Activated T-helper 1 cell treated with anti-CD3 and anti-CD28 coated beads, Interleukin-12 subunit alpha, Interleukin-12 subunit beta, Interleukin-2, Interleukin-4 antibody, amounts not matched to agents 30 ng/mL and 10 ng/mL and 1 ng/mL, durations not matched to agents 14 hours and 24 hours and 36 hours (primary cell): Measurements from ENCODE around the gene R3HCC1L. TPM values are rescaled to one million over a fixed set of nuclear protein-coding genes. Genes with fewer than 3 reads are reported as not detected.

Source experiments
- DNase-seq: peaks from one replicate; pipeline ENCODE4 v3.0.0; 2021; ENCODE audit warnings: low spot score
- H3K27ac Mint-ChIP-seq: one replicate; pipeline ENCODE4 v1.8.0; 2021; ENCODE audit warnings: mild to moderate bottlenecking, mixed read lengths
- H3K27me3 Mint-ChIP-seq: one replicate; pipeline ENCODE4 v1.8.0; 2022; ENCODE audit warnings: mild to moderate bottlenecking, moderate library complexity, mixed read lengths; ENCODE audit not compliant: insufficient read depth
- H3K36me3 Mint-ChIP-seq: one replicate; pipeline ENCODE4 v1.8.0; 2021; ENCODE audit warnings: low read depth, mixed read lengths
- H3K4me1 Mint-ChIP-seq: one replicate; pipeline ENCODE4 v1.8.0; 2021; ENCODE audit warnings: low read depth, mixed read lengths
- H3K4me3 Mint-ChIP-seq: one replicate; pipeline ENCODE4 v1.8.0; 2021; ENCODE audit warnings: mild to moderate bottlenecking, moderate library complexity, mixed read lengths
- H3K9me3 Mint-ChIP-seq: one replicate; pipeline ENCODE4 v1.8.0; 2021; ENCODE audit warnings: mixed read lengths
- intact Hi-C: fragments of 100-400 bp; cut with micrococcal nuclease; formaldehyde crosslinking; loops from one replicate; pipeline ENCODE4 v1.15.1; 2024
- total RNA-seq: library from RNA; stranded (reverse); gene quantifications from 2 replicates; pipeline ENCODE4 v1.2.3, GENCODE V29; 2022

Gene R3HCC1L
- total RNA-seq, 1 donor from 2014 or later: 20.0 TPM

GRCh38 chr10:98261436-98262277, 127.2 kb downstream of the R3HCC1L start:
- no peak overlapping the region for H3K4me3 Mint-ChIP-seq
- no peak for DNase-seq
- H3K27me3 Mint-ChIP-seq: peaks cover 4% of the 10 kb centered on the region
- intact Hi-C loops: no loop called here
- H3K9me3 Mint-ChIP-seq: no peaks in the 10 kb centered on the region
- H3K27ac Mint-ChIP-seq: no peak overlapping the region
- H3K4me1 Mint-ChIP-seq: no peaks in the 10 kb centered on the region
- H3K36me3 Mint-ChIP-seq: no peaks in the 10 kb centered on the region

GRCh38 chr10:98262571-98262970, 128.1 kb downstream of the R3HCC1L start:
- Mint-ChIP-seq H3K36me3 (no peaks in the 10 kb centered on the region), H3K4me3 (no peak overlapping the region), H3K9me3 (no peaks in the 10 kb centered on the region), H3K27me3 (peaks cover 10% of the 10 kb centered on the region), H3K27ac (no peak overlapping the region), H3K4me1 (no peaks in the 10 kb centered on the region)
- no peak for DNase-seq
- intact Hi-C loops: no loop called here

GRCh38 chr10:98263088-98263487, 128.6 kb downstream of the R3HCC1L start:
- no peaks in the 10 kb centered on the region for H3K4me1 Mint-ChIP-seq
- H3K27me3 Mint-ChIP-seq: peaks cover 13% of the 10 kb centered on the region
- no peaks in the 10 kb centered on the region for H3K9me3 Mint-ChIP-seq
- H3K4me3 Mint-ChIP-seq: no peak overlapping the region
- no peaks in the 10 kb centered on the region for H3K36me3 Mint-ChIP-seq
- no peak for DNase-seq
- intact Hi-C loops: no loop called here
- no peak overlapping the region for H3K27ac Mint-ChIP-seq

- Mint-ChIP-seq H3K27me3 (peaks cover 22% of the 10 kb centered on the region), H3K27ac (no peak overlapping the region), H3K9me3 (no peaks in the 10 kb centered on the region), H3K36me3 (no peaks in the 10 kb centered on the region), H3K4me1 (no peaks in the 10 kb centered on the region), H3K4me3 (no peak overlapping the region)
- no peak for DNase-seq
- intact Hi-C loops: no loop called here
These were observed 130.1 kb downstream of the R3HCC1L start for GRCh38 chr10:98264378-98265065.

GRCh38 chr10:98265403-98266378, 131.2 kb downstream of the R3HCC1L start:
- intact Hi-C loops: no loop called here
- no peaks in the 10 kb centered on the region for H3K4me1 Mint-ChIP-seq
- H3K4me3 Mint-ChIP-seq: no peak overlapping the region
- H3K9me3 Mint-ChIP-seq: no peaks in the 10 kb centered on the region
- H3K36me3 Mint-ChIP-seq: no peaks in the 10 kb centered on the region
- H3K27me3 Mint-ChIP-seq: peaks cover 32% of the 10 kb centered on the region
- no peak overlapping the region for H3K27ac Mint-ChIP-seq
- DNase-seq: no peak

GRCh38 chr10:98266647-98267046, 132.2 kb downstream of the R3HCC1L start:
- DNase-seq: no peak
- H3K27me3 Mint-ChIP-seq: peaks cover 40% of the 10 kb centered on the region
- intact Hi-C loops: no loop called here
- H3K9me3 Mint-ChIP-seq: no peaks in the 10 kb centered on the region
- no peaks in the 10 kb centered on the region for H3K36me3 Mint-ChIP-seq
- H3K4me3 Mint-ChIP-seq: no peak overlapping the region
- no peak overlapping the region for H3K27ac Mint-ChIP-seq
- no peaks in the 10 kb centered on the region for H3K4me1 Mint-ChIP-seq

GRCh38 chr10:98267069-98267893, 132.8 kb downstream of the R3HCC1L start:
- H3K27me3 Mint-ChIP-seq: peaks cover 42% of the 10 kb centered on the region
- H3K4me1 Mint-ChIP-seq: no peaks in the 10 kb centered on the region
- H3K36me3 Mint-ChIP-seq: no peaks in the 10 kb centered on the region
- H3K4me3 Mint-ChIP-seq: peak overlapping the region; percentile 56
- no peaks in the 10 kb centered on the region for H3K9me3 Mint-ChIP-seq
- no peak overlapping the region for H3K27ac Mint-ChIP-seq
- intact Hi-C loops: no loop called here
- DNase-seq: no peak

- H3K27ac Mint-ChIP-seq: no peak within 1 kb of the TSS
- H3K4me1 Mint-ChIP-seq: no peaks in the 10 kb centered on the region
- H3K36me3 Mint-ChIP-seq: no peaks in the 10 kb centered on the region
- H3K4me3 Mint-ChIP-seq: peak within 1 kb of the TSS; percentile 56
- DNase-seq: no peak
- intact Hi-C loops: no loop called here
- H3K27me3 Mint-ChIP-seq: peaks cover 42% of the 10 kb centered on the region
- no peaks in the 10 kb centered on the region for H3K9me3 Mint-ChIP-seq
These were observed 133.6 kb downstream of the R3HCC1L start, which contains the start of gene LOXL4 for GRCh38 chr10:98267894-98268693. LOXL4 (minus strand) TSS chr10:98268194; CDS start chr10:98263019, 5,175 bp downstream.

GRCh38 chr10:98268694-98269431, 134.4 kb downstream of the R3HCC1L start:
- H3K4me1 Mint-ChIP-seq: no peaks in the 10 kb centered on the region
- DNase-seq: no peak

GRCh38 chr10:98269435-98269912, 135.0 kb downstream of the R3HCC1L start:
- peaks cover 46% of the 10 kb centered on the region for H3K27me3 Mint-ChIP-seq
- no peaks in the 10 kb centered on the region for H3K36me3 Mint-ChIP-seq
- no peak overlapping the region for H3K4me3 Mint-ChIP-seq
- H3K9me3 Mint-ChIP-seq: no peaks in the 10 kb centered on the region
- H3K4me1 Mint-ChIP-seq: no peaks in the 10 kb centered on the region
- intact Hi-C loops: no loop called here
- no peak overlapping the region for H3K27ac Mint-ChIP-seq
- no peak for DNase-seq

More at GRCh38 chr10:98268694-98269431, 134.4 kb downstream of the R3HCC1L start:
- intact Hi-C loops: no loop called here
- H3K36me3 Mint-ChIP-seq: no peaks in the 10 kb centered on the region
- peak overlapping the region; percentile 38 for H3K4me3 Mint-ChIP-seq
- H3K27me3 Mint-ChIP-seq: peaks cover 46% of the 10 kb centered on the region
- H3K27ac Mint-ChIP-seq: no peak overlapping the region
- H3K9me3 Mint-ChIP-seq: no peaks in the 10 kb centered on the region
